ENCODE data around the gene NOSIP. TPM values are rescaled to one million over a fixed set of nuclear protein-coding genes. Genes with fewer than 3 reads are reported as not detected.
"Not testable (repeated sequence)": the region's sequence is repeated elsewhere in the genome, so short reads cannot be mapped to it uniquely, and the experiment has no call there.

Gene NOSIP
- 29.1 TPM for total RNA-seq

GRCh38 chr19:49580264-49581006 lies at the start of gene NOSIP:
Gene NOSIP, minus strand, starts transcription at chr19:49580556. Its CDS starts 19,865 bp downstream, at chr19:49560691.
- peak; percentile 95 for DNase-seq (ENCODE audit: low spot score)
- peak; percentile 98 for ATAC-seq

- DNase-seq (ENCODE audit: low spot score): no peak
- ATAC-seq: no peak
These were observed 49.3 kb upstream of the NOSIP start for GRCh38 chr19:49629659-49630058.

GRCh38 chr19:49626226-49626625 lies 45.9 kb upstream of the NOSIP start:
- DNase-seq (ENCODE audit: low spot score) (no peak), ATAC-seq (no peak)

GRCh38 chr19:49624967-49625910 lies 44.9 kb upstream of the NOSIP start:
- DNase-seq (ENCODE audit: low spot score) (no peak), ATAC-seq (peak; percentile 30)

GRCh38 chr19:49617860-49618259 lies 37.5 kb upstream of the NOSIP start:
- DNase-seq (ENCODE audit: low spot score); ATAC-seq: not testable (repeated sequence)

- ATAC-seq: no peak
- no peak for DNase-seq (ENCODE audit: low spot score)
These were observed 36.6 kb upstream of the NOSIP start for GRCh38 chr19:49616945-49617344.

GRCh38 chr19:49616532-49616931 lies 36.2 kb upstream of the NOSIP start:
- no peak for DNase-seq (ENCODE audit: low spot score)
- no peak for ATAC-seq

GRCh38 chr19:49615861-49616260 lies 35.5 kb upstream of the NOSIP start:
- ATAC-seq: no peak
- DNase-seq (ENCODE audit: low spot score): no peak

- ATAC-seq: no peak
These were observed 33.9 kb upstream of the NOSIP start for GRCh38 chr19:49614096-49614833.

GRCh38 chr19:49613374-49613773 lies 33.0 kb upstream of the NOSIP start:
- DNase-seq (ENCODE audit: low spot score): no peak

More at GRCh38 chr19:49614096-49614833, 33.9 kb upstream of the NOSIP start:
- no peak for DNase-seq (ENCODE audit: low spot score)

GRCh38 chr19:49609499-49610092 lies 29.2 kb upstream of the NOSIP start:
- no peak for ATAC-seq

More at GRCh38 chr19:49613374-49613773, 33.0 kb upstream of the NOSIP start:
- ATAC-seq: no peak

GRCh38 chr19:49605605-49606004 lies 25.2 kb upstream of the NOSIP start:
- ATAC-seq: peak; percentile 33
- DNase-seq (ENCODE audit: low spot score): no peak

More at GRCh38 chr19:49609499-49610092, 29.2 kb upstream of the NOSIP start:
- no peak for DNase-seq (ENCODE audit: low spot score)

GRCh38 chr19:49602806-49603205 lies 22.4 kb upstream of the NOSIP start:
- no peak for DNase-seq (ENCODE audit: low spot score)
- no peak for ATAC-seq

GRCh38 chr19:49601482-49602038 lies 21.2 kb upstream of the NOSIP start:
- ATAC-seq: no peak
- no peak for DNase-seq (ENCODE audit: low spot score)

GRCh38 chr19:49599378-49600295 lies 19.3 kb upstream of the NOSIP start:
- no peak for ATAC-seq

GRCh38 chr19:49597703-49597974 lies 17.3 kb upstream of the NOSIP start:
- DNase-seq (ENCODE audit: low spot score) (no peak), ATAC-seq (no peak)

More at GRCh38 chr19:49599378-49600295, 19.3 kb upstream of the NOSIP start:
- no peak for DNase-seq (ENCODE audit: low spot score)

GRCh38 chr19:49596954-49597702 lies 16.8 kb upstream of the NOSIP start:
- ATAC-seq (no peak), DNase-seq (ENCODE audit: low spot score) (no peak)

- ATAC-seq: no peak
- DNase-seq (ENCODE audit: low spot score): no peak
These were observed 16.1 kb upstream of the NOSIP start for GRCh38 chr19:49596407-49596806.
